Right hindlimb (tissue), 1 donor: ENCODE data around the gene PBX2.
A peak's percentile ranks its signal among the peaks of the same experiment; 100 is the strongest.
"Not testable (repeated sequence)": the region's sequence is repeated elsewhere in the genome, so short reads cannot be mapped to it uniquely, and the experiment has no call there.

Experiments
- DNase-seq: peaks from one replicate; pipeline ENCODE4 v3.0.0-alpha.2; 2018

The PBX2 gene

GRCh38 chr6:32202186-32202585 is 12.2 kb upstream of the PBX2 start:
- no peak for DNase-seq

DNA sequence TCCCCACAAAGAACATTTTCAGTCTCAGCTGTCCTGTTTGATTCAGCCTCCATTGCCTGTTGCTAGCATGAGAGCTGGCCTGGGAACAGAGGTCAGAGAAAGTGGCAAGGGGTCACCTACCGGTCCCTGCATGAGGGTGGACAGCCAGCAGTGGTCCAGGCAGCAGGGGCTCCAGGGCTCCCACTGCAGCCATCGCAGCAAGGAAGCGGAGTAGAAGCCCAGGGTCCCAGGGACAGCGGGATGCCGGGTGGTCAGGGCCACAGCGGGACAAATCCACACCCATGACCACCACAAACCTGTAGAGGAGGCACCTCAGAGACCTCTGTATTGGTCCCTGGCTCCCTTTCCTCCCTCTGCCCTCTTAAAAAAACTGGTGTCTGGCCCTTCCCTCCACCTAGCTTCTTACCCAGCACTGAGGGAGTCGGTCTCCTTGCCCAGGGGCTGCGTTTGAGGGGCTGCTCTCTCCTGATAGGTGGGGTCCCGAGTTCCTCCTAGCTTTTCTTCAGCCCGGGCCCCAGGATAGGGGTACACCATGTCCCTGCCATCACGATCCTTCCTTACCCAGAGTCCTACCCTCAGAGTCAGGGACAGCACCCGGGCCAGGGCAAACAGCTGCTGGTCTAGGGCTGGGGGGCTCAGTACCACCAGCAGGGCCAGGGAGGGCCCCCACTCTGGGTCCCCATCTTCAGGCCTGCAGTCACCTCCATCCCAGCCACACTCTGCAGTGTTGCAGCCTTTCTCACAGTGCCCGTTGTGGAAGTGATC is 10.9 kb upstream of the PBX2 start:
- DNase-seq, result no peak

DNA sequence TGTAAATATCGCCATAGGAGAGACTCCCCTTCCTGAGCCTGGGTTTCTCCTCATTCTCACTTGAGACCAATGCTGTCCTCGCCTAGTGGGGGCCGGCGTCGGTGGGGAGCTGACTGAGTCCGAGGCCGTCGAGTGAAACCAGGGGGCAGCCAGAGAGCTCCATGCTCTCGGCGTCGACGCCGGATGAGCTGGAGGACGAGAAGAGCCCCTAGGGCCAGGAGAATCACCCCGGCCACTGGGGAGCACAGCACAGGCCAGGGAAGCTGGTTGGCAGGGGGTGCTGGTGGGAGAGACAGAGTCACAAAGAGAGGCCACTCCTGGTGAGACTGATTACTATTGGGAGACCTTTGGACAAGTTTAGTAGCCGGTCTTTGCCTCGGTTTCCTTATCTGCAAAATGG is 8.9 kb upstream of the PBX2 start:
- no peak for DNase-seq

- DNase-seq, result no peak
These were observed 8.3 kb upstream of the PBX2 start for GRCh38 chr6:32198345-32198696.

DNA sequence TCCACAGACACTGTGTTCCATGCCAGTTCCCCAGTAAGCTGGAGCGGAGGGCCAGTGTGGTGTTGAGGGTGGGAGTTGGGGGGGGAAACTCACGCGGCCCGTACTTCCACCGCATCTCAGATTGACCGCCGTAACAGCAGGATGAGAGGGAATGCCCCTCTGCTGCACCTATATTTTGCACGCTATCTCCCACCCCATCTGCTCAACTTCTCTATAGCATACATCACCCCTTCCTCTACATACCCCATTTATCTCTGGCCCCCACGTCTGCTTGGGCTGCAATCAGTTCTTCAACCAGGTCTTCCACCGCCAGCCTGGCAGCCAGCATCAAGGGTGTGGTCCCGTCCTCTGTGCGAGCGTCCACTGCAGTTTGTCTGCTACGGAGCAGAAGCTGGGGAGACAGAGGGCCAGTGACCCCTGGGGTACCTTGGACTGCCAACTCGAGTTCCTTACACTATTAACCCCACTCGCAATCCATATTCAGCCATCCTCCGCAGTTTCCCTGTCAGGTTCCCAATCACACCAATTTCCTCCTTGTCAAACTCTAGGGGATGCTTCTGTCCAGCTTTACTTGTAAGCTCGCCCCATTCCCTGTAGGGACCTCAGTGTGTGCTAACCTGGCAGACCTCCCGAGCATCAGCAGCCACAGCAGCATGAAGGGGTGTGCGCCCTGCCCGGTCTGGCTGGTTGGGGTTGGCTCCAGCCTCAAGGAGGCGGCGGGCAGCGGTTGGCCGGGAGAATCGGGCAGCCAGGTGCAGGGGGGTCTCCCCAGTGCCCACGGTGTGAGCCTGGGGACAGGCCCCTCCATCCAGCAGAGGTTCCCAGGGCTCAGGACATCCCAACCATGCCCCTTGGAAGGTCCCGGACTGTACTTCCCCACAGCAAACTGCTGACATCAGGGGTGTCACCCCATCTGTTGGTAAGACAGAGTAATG is 6.9 kb upstream of the PBX2 start:
- peak; percentile 62 for DNase-seq

- DNase-seq, result peak; percentile 96
These were observed 6.1 kb upstream of the PBX2 start for GRCh38 chr6:32195902-32196681.

GRCh38 chr6:32195652-32195901 is 5.6 kb upstream of the PBX2 start:
- DNase-seq, result peak; percentile 100

- DNase-seq, result peak; percentile 57
These were observed 5.0 kb upstream of the PBX2 start for GRCh38 chr6:32194825-32195651.

- no peak for DNase-seq
These were observed 4.4 kb upstream of the PBX2 start for GRCh38 chr6:32194388-32194787.

DNA sequence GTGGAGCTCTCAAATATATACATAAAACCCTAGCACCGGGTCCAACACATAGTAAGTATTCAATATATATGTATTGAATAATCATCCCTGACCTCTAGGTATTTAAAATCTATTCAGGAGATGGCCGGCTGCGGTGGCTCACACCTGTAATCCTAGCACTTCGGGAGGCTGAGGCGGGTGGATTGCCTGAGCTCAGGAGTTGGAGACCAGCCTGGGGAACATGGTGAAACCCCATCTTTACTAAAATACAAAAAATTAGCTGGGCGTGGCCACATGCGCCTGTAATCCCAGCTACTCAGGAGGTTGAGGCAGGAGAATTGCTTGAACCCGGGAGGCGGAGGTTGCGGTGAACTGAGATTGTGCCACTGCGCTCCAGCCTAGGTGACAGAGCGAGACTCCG is 3.1 kb upstream of the PBX2 start:
- not testable (repeated sequence) for DNase-seq

DNA sequence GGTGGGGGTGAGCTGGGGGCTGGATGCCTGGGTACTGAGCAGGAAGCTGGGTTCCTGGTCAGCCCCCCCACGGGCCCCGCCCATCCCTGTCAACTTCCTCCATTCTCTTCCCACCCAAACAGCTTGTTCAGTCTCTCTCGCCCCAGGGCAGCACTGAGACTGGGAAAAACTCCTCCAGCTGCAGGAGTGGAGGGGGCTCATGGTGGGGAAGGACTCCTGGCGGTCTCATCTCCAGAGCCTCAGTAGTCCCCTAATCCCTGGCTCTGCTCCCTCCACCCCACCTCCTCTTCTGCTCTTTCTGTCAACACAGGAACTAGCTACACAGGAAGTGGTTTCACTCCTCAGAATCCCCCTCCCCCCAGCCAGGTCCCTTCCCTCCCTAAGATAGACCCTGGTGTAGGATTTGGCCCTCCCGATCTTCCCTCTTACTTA is 2.6 kb upstream of the PBX2 start, which contains the start of gene GPSM3:
Gene GPSM3, minus strand, starts transcription at position 36 of the 432 bp plus-strand sequence. CDS start 130 bp downstream, outside the sequence.
- peak; percentile 58 for DNase-seq

DNA sequence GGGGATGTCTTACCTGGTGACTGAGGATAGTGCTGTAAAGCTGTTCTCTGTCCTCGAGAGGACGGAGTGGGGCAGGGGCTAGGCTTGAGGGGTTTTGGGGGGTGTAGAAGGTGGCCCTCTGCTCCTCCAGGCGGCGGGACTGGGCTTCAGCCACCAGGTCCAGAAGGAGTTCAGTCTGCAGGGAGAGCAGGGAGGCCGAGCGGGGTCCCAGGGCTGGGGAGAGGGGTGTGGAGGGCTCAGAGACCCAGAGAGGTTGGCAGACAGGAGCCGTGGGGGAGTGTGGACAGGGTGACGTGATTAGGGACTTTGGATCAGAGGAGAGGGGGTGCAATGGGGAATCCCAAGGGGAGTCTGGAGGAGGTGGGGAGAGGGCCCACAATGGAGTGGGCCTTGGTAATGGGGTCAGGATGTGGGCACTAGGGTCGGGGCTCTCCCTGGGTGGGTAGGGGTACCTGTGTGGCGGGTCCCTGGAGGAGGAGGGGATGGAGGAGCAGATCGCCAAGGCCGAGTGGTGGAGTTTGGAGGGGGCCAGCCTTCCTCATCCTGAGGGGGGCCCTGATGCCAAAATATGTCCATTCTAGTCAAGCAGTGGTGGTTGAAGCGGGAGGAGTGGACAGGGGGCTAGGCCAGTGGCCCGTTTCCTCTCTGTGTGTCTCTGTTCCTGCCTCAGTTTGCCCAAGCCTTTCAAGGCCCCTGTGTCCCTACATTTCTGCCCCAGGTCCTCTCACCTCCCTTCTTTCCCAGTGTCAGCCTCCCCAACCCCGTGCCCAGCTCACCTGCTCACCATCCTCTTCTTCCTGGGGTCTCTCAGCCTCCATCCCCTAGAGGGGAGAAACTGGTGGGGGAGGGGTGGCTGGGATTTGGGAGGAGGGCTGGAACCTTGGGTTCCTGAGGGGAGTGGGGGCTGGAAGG is 1.9 kb upstream of the PBX2 start:
- DNase-seq, result no peak

DNA sequence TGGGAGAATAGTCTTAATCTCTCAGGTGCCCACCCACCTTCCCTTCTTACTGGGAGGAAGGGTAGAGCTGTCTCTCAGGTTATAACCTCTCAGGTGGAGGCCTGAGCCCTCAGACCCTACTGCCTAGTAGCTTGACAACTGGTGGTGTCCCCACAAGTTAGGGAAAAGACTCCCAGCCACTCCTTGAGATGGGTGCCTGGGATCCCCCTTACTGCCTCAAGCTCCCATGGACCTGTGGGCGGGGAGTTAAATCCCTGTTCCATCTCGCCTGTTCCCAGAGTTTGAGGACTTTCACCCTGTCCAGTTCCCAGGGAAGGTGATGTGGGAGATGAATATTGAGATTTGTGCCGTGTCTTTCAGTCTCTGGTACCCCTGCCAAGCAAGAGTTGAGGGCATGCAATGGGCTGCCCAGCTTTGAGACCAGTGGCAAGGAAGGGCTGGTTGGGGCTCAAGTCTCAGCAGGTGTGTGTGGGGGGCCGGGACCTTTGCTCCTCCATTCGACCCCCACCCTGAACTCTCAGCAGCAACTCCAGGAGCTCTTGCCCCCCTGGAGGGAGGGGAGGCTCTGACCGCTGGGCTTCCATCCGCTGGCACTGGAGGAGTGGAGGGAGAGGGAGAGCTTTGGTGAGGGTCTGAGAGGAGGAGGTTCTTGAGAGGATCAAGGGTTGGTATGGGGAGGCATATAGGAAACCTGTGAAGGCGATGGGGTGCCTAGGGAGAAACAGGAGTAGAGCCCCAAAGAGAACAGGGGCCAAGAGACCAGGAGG is 1.1 kb upstream of the PBX2 start:
- DNase-seq, result no peak

GRCh38 chr6:32189742-32190053 is 304 bp downstream of the PBX2 start:
- peak; percentile 67 for DNase-seq

DNA sequence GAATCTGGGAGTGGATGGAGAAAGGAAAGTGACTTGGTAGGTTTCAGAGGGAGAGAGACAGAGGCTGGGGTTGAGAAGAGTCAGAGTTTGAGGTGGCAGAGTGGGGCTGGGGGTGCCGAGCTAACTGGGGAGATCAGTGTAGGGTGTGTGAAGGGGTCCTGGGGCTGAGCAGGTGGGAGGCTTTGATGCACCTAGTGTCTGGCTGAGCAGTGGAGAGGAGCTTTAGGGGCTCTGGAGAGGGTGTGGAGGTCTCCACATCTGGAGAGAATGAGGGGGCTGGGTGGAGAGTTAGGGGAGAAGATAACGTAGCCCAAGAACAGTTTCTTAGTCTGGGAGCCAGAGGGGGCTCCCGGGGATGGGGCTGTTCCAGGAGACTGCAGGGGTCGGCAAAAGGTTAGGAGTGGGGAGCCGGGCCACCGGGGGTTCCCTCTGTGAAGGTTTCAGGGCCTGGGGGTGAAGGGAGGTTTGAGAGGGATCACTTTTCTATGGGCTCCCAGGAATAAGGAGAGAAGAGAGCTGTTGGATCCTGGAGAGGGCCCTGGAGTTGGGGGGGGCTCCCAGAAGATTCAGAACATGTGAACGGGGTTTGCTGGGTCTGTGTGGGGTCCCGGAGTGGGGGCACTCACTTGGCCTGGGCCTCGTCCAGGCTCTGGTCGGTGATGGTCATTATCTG is 797 bp downstream of the PBX2 start:
- peak; percentile 60 for DNase-seq

GRCh38 chr6:32188381-32189068 is 1.5 kb downstream of the PBX2 start:
- DNase-seq, result peak; percentile 61

DNA sequence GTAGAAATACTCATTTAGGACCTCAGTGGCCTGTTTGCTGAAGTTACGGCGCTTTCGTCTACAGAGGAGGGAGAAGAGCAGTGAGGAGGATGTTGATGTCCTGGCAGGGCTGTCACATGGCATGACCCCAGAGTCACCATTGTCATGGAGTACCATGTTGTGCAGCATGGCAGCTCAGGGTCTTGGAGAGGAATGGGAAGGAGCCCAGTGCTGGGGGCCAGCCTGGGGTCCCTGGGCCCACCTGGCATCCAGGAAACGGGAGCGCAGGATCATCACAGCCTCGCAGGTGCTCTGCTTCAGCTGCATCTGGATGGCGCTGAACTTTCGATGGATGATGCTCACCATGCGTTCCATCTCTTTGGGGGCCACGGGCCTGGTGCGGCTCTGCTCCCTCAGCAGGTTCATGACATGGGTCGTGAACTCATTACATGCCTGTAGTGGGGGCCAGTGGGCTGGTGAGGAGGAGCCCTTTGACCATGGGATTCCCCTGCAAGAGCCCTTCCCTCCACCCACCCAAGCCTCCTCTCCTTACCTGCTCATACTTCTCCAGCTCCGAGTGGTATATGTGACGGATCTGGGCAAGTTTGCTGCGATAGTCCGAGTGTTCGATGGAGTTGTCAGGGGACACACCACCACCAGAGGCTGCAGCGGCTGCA is 2.1 kb downstream of the PBX2 start:
- DNase-seq, result not testable (repeated sequence)

- DNase-seq, result no peak
These were observed 2.8 kb downstream of the PBX2 start for GRCh38 chr6:32187009-32187709.
